ENCODE results near the gene RNASEH2B.
A peak's percentile ranks its signal among the peaks of the same experiment; 100 is the strongest.

RNASEH2B gene

GRCh38 chr13:50990065-50990817 is 80.7 kb downstream of the RNASEH2B start:
- H2AFZ ChIP-seq (ENCODE audit: low read length), result no peak overlapping the region

GRCh38 chr13:50990818-50991506 is 81.4 kb downstream of the RNASEH2B start:
- H3K9me2 ChIP-seq (replicated peaks; ENCODE audit: insufficient read depth, low read length), result no peaks in the 10 kb centered on the region
- peak overlapping the region; percentile 70; the same call in 1 of the 2 replicates for H3K27ac ChIP-seq (ENCODE audit: low read length)
- no peaks in the 10 kb centered on the region for H3F3A ChIP-seq (ENCODE audit: insufficient read depth, low read length)
- no peak for DNase-seq
- H2AFZ ChIP-seq (ENCODE audit: low read length), result no peak overlapping the region
- H3K4me2 ChIP-seq (ENCODE audit: low read depth, low read length), result no peak overlapping the region; the same call in 1 of the 2 replicates
- no peak overlapping the region for H3K4me3 ChIP-seq (ENCODE audit: low read length)
- H3K9ac ChIP-seq (ENCODE audit: low read length), result peak overlapping the region; percentile 47; the same call in 1 of the 2 replicates
- H3K36me3 ChIP-seq (replicated peaks; ENCODE audit: insufficient read depth, low read length), result no peaks in the 10 kb centered on the region
- no peak for TF ChIP-seq EZH2phosphoT487 (IDR thresholded peaks at IDR 0.05; ENCODE audit: low read length)
- TF ChIP-seq EZH2 (optimal IDR thresholded peaks at IDR 0.05; ENCODE audit: low read depth, low read length), result no peak
- TF ChIP-seq CTCF (IDR thresholded peaks at IDR 0.05; ENCODE audit: low read length), result no peak
- no peaks in the 10 kb centered on the region for H3K27me3 ChIP-seq (replicated peaks; ENCODE audit: insufficient read depth, low read length)
- H3K79me2 ChIP-seq (ENCODE audit: low read length), result no peaks in the 10 kb centered on the region
- H4K20me1 ChIP-seq (ENCODE audit: insufficient read depth, low read length), result no peaks in the 10 kb centered on the region
- H3K4me1 ChIP-seq (ENCODE audit: low read length), result peaks cover 16% of the 10 kb centered on the region
- no peaks in the 10 kb centered on the region for H3K9me3 ChIP-seq (replicated peaks; ENCODE audit: insufficient read depth, low read length)

More at GRCh38 chr13:50990065-50990817, 80.7 kb downstream of the RNASEH2B start:
- H3K9ac ChIP-seq (ENCODE audit: low read length), result no peak overlapping the region
- no peaks in the 10 kb centered on the region for H3F3A ChIP-seq (ENCODE audit: insufficient read depth, low read length)
- H3K79me2 ChIP-seq (ENCODE audit: low read length), result no peaks in the 10 kb centered on the region
- no peak for TF ChIP-seq EZH2phosphoT487 (IDR thresholded peaks at IDR 0.05; ENCODE audit: low read length)
- no peak for TF ChIP-seq CTCF (IDR thresholded peaks at IDR 0.05; ENCODE audit: low read length)
- TF ChIP-seq EZH2 (optimal IDR thresholded peaks at IDR 0.05; ENCODE audit: low read depth, low read length), result no peak
- no peaks in the 10 kb centered on the region for H3K9me2 ChIP-seq (replicated peaks; ENCODE audit: insufficient read depth, low read length)
- H3K27ac ChIP-seq (ENCODE audit: low read length), result no peak overlapping the region
- no peaks in the 10 kb centered on the region for H4K20me1 ChIP-seq (ENCODE audit: insufficient read depth, low read length)
- H3K36me3 ChIP-seq (replicated peaks; ENCODE audit: insufficient read depth, low read length), result no peaks in the 10 kb centered on the region
- H3K27me3 ChIP-seq (replicated peaks; ENCODE audit: insufficient read depth, low read length), result no peaks in the 10 kb centered on the region
- H3K4me1 ChIP-seq (ENCODE audit: low read length), result peaks cover 16% of the 10 kb centered on the region
- no peak overlapping the region for H3K4me3 ChIP-seq (ENCODE audit: low read length)
- H3K4me2 ChIP-seq (ENCODE audit: low read depth, low read length), result no peak overlapping the region
- no peaks in the 10 kb centered on the region for H3K9me3 ChIP-seq (replicated peaks; ENCODE audit: insufficient read depth, low read length)
- no peak for DNase-seq

- H3F3A ChIP-seq (ENCODE audit: insufficient read depth, low read length), result no peaks in the 10 kb centered on the region
- no peaks in the 10 kb centered on the region for H3K27me3 ChIP-seq (replicated peaks; ENCODE audit: insufficient read depth, low read length)
- H3K36me3 ChIP-seq (replicated peaks; ENCODE audit: insufficient read depth, low read length), result no peaks in the 10 kb centered on the region
- H3K9ac ChIP-seq (ENCODE audit: low read length), result peak overlapping the region; percentile 47
- H3K4me3 ChIP-seq (ENCODE audit: low read length), result peak overlapping the region; percentile 40; the same call in 1 of the 2 replicates
- TF ChIP-seq CTCF (IDR thresholded peaks at IDR 0.05; ENCODE audit: low read length), result no peak
- TF ChIP-seq EZH2phosphoT487 (IDR thresholded peaks at IDR 0.05; ENCODE audit: low read length), result no peak
- TF ChIP-seq EZH2 (optimal IDR thresholded peaks at IDR 0.05; ENCODE audit: low read depth, low read length), result no peak
- no peaks in the 10 kb centered on the region for H3K9me2 ChIP-seq (replicated peaks; ENCODE audit: insufficient read depth, low read length)
- peak overlapping the region; percentile 47 for H3K4me2 ChIP-seq (ENCODE audit: low read depth, low read length)
- H3K79me2 ChIP-seq (ENCODE audit: low read length), result no peaks in the 10 kb centered on the region
- peaks cover 16% of the 10 kb centered on the region for H3K4me1 ChIP-seq (ENCODE audit: low read length)
- peak overlapping the region; percentile 70; the same call in 1 of the 2 replicates for H3K27ac ChIP-seq (ENCODE audit: low read length)
- DNase-seq, result peak; percentile 56
- peak overlapping the region; percentile 63 for H2AFZ ChIP-seq (ENCODE audit: low read length)
- H4K20me1 ChIP-seq (ENCODE audit: insufficient read depth, low read length), result no peaks in the 10 kb centered on the region
- no peaks in the 10 kb centered on the region for H3K9me3 ChIP-seq (replicated peaks; ENCODE audit: insufficient read depth, low read length)
Observed at GRCh38 chr13:50991579-50992521, 82.3 kb downstream of the RNASEH2B start.

Data from MM.1S (cell line).